GM23338 (cell line): ENCODE data around the gene MBLAC1. TPM values are rescaled to one million over a fixed set of nuclear protein-coding genes. Genes with fewer than 3 reads are reported as not detected.
A peak's percentile ranks its signal among the peaks of the same experiment; 100 is the strongest.

Source experiments
- ATAC-seq: fragments of 200-7000 bp; cut with Tn5 transposase; 3 replicates; pipeline ENCODE4 v1.9.1; 2020
- DNase-seq: peaks from one replicate; pipeline ENCODE4 v3.0.0-alpha.2; 2015; ENCODE audit warnings: low spot score
- H2AFZ ChIP-seq: fragments of 200-600 bp; sonication (generic); 2 replicates; pipeline ENCODE4 v1.8.0; 2016; ENCODE audit warnings: antibody characterized with exemption, mild to moderate bottlenecking, moderate library complexity
- H3F3A ChIP-seq: fragments of 200-600 bp; sonication (generic); replicated peaks from 2 replicates; pipeline ENCODE4 v1.8.0; 2017; ENCODE audit warnings: antibody characterized with exemption, mixed run types, low read depth
- H3K27ac ChIP-seq: fragments of 200-600 bp; sonication (generic); 2 replicates; pipeline ENCODE4 v1.6.1; 2016; ENCODE audit warnings: low read depth
- H3K27me3 ChIP-seq: fragments of 200-600 bp; sonication (generic); 2 replicates; pipeline ENCODE4 v1.8.0; 2016; ENCODE audit warnings: mild to moderate bottlenecking, mixed run types, moderate library complexity; ENCODE audit not compliant: insufficient read depth
- H3K36me3 ChIP-seq: fragments of 200-600 bp; sonication (generic); 2 replicates; pipeline ENCODE4 v1.8.0; 2016; ENCODE audit warnings: mild to moderate bottlenecking; ENCODE audit not compliant: insufficient read depth
- H3K4me1 ChIP-seq: fragments of 200-600 bp; sonication (generic); 2 replicates; pipeline ENCODE4 v1.8.0; 2016; ENCODE audit warnings: mild to moderate bottlenecking, moderate library complexity; ENCODE audit not compliant: insufficient read depth
- H3K4me2 ChIP-seq: fragments of 200-600 bp; sonication (generic); 2 replicates; pipeline ENCODE4 v1.7.1; 2017; ENCODE audit warnings: mixed run types
- H3K4me3 ChIP-seq: fragments of 200-600 bp; sonication (generic); 2 replicates; pipeline ENCODE4 v1.6.1; 2016; ENCODE audit warnings: mixed run types
- H3K79me2 ChIP-seq: fragments of 200-600 bp; sonication (generic); replicated peaks from 2 replicates; pipeline ENCODE4 v1.8.0; 2017; ENCODE audit warnings: mild to moderate bottlenecking; ENCODE audit not compliant: insufficient read depth
- H3K9me2 ChIP-seq: fragments of 200-600 bp; sonication (generic); 2 replicates; pipeline ENCODE4 v1.8.0; 2017; ENCODE audit not compliant: insufficient read depth
- H4K20me1 ChIP-seq: fragments of 200-600 bp; sonication (generic); replicated peaks from 2 replicates; pipeline ENCODE4 v1.8.0; 2017; ENCODE audit warnings: mild to moderate bottlenecking; ENCODE audit not compliant: insufficient read depth
- H3K27ac Mint-ChIP-seq: 2 replicates; pipeline ENCODE4 v1.8.0; 2020; ENCODE audit warnings: inconsistent platforms, mild to moderate bottlenecking, moderate library complexity, mixed read lengths
- H3K27me3 Mint-ChIP-seq: 3 replicates; pipeline ENCODE4 v1.8.0; 2022; ENCODE audit warnings: low read depth, mild to moderate bottlenecking, moderate library complexity, mixed read lengths, inconsistent platforms; ENCODE audit not compliant: insufficient read depth, poor library complexity
- H3K36me3 Mint-ChIP-seq: 3 replicates; pipeline ENCODE4 v1.8.0; 2021; ENCODE audit warnings: low read depth, mild to moderate bottlenecking, inconsistent platforms, moderate library complexity, mixed read lengths
- H3K4me1 Mint-ChIP-seq: 3 replicates; pipeline ENCODE4 v1.8.0; 2020; ENCODE audit warnings: mild to moderate bottlenecking, inconsistent platforms, mixed read lengths
- H3K4me3 Mint-ChIP-seq: 3 replicates; pipeline ENCODE4 v1.8.0; 2021; ENCODE audit warnings: moderate library complexity, mild to moderate bottlenecking, inconsistent platforms, mixed read lengths
- H3K9me3 Mint-ChIP-seq: 3 replicates; pipeline ENCODE4 v1.8.0; 2020; ENCODE audit warnings: moderate library complexity, mild to moderate bottlenecking, inconsistent platforms, mixed read lengths
- CREB1 ChIP-seq: fragments of 250-450 bp; sonication (Bioruptor Pico); IDR thresholded peaks from 2 replicates; pipeline ENCODE4 v1.5.0; 2020; ENCODE audit warnings: low read depth, mild to moderate bottlenecking, moderate library complexity
- EZH2 ChIP-seq: fragments of 200-600 bp; sonication (generic); IDR thresholded peaks from one replicate; pipeline ENCODE4 v1.8.0; 2017; ENCODE audit warnings: antibody characterized with exemption, mild to moderate bottlenecking, low read depth; ENCODE audit not compliant: unreplicated experiment
- POLR2AphosphoS5 ChIP-seq: IDR thresholded peaks from 2 replicates; pipeline ENCODE4 v1.6.1; 2016; ENCODE audit warnings: antibody characterized with exemption, low read depth
- STAT1 ChIP-seq: IDR thresholded peaks from one replicate; pipeline ENCODE4 v1.6.1; 2016; ENCODE audit warnings: antibody characterized with exemption; ENCODE audit not compliant: unreplicated experiment
- ZNF114 ChIP-seq: fragments of 250-450 bp; sonication (Bioruptor Pico); IDR thresholded peaks from 2 replicates; pipeline ENCODE4 v1.5.0; 2020; ENCODE audit warnings: mild to moderate bottlenecking, moderate library complexity
- ZNF331 ChIP-seq: fragments of 250-450 bp; sonication (Bioruptor Pico); IDR thresholded peaks from 2 replicates; pipeline ENCODE4 v1.5.0; 2020; ENCODE audit warnings: low read depth, mild to moderate bottlenecking, moderate library complexity
- polyA plus RNA-seq: library from polyadenylated mRNA; unstranded; fragments of >200 nt; fragmentation: Nextera tagmentation; extraction: Ambion mirVana; gene quantifications from 2 replicates; pipeline ENCODE4 v1.2.1, GENCODE V29; 2016
- total RNA-seq: library from RNA; depleted of rRNA; stranded (reverse); fragments of >200 nt; shearing (Covaris generic); gene quantifications from 2 replicates; pipeline ENCODE4 v1.2.3, GENCODE V29; 2014
- TF ChIP-seq, protein P1 (sequence below): IDR thresholded peaks from one replicate; pipeline ENCODE4 v1.6.1; 2018; ENCODE audit warnings: antibody characterized with exemption; ENCODE audit not compliant: unreplicated experiment
- TF ChIP-seq, protein P2 (sequence below): fragments of 250-450 bp; sonication (Bioruptor Pico); IDR thresholded peaks from 2 replicates; pipeline ENCODE4 v1.5.0; 2020; ENCODE audit warnings: mild to moderate bottlenecking, moderate library complexity
- TF ChIP-seq, protein P3 (sequence below), 2 experiments: fragments of 200-600 bp in 1 of 2; sonication (generic) in 1 of 2; conservative IDR thresholded peaks; 2 replicates each; pipeline versions ENCODE4 v1.5.1 to v1.6.1; 2016 to 2017; ENCODE audit warnings: antibody characterized with exemption in 2 of 2, low read depth in 2 of 2, mild to moderate bottlenecking in 2 of 2, moderate library complexity in 1 of 2

Gene MBLAC1
- total and polyA plus RNA-seq, 2 experiments from 2014 or later = 2.7 to 5.7 TPM

DNA sequence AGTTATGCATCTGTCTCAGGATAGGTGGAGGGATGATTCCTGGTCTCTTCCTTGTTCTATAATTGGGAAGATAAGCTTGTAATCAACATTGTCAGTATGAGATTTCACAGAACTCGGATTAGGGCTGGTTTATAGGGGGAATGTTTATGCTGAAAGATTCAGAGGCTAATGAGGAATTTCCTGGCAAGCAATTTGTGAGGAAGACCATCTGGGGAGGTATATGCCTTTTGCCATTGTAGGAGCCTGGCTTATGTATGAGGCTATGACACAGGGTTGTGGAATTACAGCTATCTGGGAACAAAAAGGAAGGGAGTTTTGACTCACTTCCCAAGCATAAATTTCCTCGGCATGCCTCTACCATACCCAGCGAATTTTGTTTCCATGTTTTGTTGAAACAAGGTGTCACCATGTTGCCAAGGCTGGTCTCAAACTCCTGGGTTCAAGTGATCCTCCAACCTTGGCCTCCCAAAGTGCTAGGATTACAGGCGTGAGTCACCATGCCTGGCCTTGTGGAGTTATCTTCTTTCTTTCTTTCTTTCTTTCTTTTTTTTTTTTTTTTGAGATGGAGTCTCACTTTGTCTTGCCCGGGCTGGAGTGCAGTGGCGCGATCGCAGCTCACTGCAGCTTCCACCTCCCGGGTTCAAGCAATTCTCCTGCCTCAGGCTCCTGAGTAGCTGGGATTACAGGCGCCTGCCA lies 39.6 kb upstream of the MBLAC1 start:
- no peak overlapping the region for H3K27ac Mint-ChIP-seq
- no peak for DNase-seq
- peaks cover 14% of the 10 kb centered on the region for H3K4me1 ChIP-seq

DNA sequence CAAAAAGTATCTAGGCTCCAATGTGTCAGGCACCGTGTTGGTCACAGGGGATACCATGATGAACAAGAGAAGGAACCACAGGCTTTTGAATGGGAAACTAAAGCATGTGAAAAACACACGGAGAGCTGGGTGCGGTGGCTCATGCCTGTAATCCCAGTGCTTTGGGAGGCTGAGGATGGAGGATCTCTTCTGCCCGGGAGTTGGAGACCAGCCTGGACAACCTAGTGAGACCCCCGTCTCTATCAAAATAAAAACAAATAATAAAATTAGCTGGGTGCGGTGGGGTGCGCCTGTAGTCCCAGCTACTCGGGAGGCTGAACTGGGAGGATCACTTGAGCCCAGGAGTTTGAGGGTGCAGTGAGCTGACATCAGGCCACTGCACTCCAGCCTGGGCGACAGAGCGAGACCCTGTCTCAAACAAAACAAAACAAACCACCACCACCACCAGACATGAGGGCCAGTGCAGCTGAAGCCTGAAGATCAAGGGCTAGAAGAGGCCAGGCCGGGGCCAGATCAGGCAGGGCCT lies 38.6 kb upstream of the MBLAC1 start:
- Mint-ChIP-seq H3K27ac (peak overlapping the region; percentile 94), H3K27me3 (peaks cover 28% of the 10 kb centered on the region), H3K4me3 (peak overlapping the region; percentile 93), H3K36me3 (peaks cover 30% of the 10 kb centered on the region), H3K4me1 (peaks cover 20% of the 10 kb centered on the region), H3K9me3 (no peaks in the 10 kb centered on the region)
- Histone ChIP-seq H3K4me2 (peak overlapping the region; percentile 90), H3K79me2 (peaks cover 8% of the 10 kb centered on the region), H3K4me3 (peak overlapping the region; percentile 82), H3K36me3 (peaks cover 12% of the 10 kb centered on the region), H3K4me1 (peaks cover 9% of the 10 kb centered on the region), H4K20me1 (peaks cover 11% of the 10 kb centered on the region; the same call in 1 of the 2 replicates), H2AFZ (peak overlapping the region; percentile 95; the same call in 1 of the 2 replicates), H3K27ac (peak overlapping the region; percentile 90), H3K9me2 (no peaks in the 10 kb centered on the region), H3F3A (peaks cover 48% of the 10 kb centered on the region), H3K27me3 (no peaks in the 10 kb centered on the region)
- no peak for ATAC-seq
- TF ChIP-seq, protein P1, sequence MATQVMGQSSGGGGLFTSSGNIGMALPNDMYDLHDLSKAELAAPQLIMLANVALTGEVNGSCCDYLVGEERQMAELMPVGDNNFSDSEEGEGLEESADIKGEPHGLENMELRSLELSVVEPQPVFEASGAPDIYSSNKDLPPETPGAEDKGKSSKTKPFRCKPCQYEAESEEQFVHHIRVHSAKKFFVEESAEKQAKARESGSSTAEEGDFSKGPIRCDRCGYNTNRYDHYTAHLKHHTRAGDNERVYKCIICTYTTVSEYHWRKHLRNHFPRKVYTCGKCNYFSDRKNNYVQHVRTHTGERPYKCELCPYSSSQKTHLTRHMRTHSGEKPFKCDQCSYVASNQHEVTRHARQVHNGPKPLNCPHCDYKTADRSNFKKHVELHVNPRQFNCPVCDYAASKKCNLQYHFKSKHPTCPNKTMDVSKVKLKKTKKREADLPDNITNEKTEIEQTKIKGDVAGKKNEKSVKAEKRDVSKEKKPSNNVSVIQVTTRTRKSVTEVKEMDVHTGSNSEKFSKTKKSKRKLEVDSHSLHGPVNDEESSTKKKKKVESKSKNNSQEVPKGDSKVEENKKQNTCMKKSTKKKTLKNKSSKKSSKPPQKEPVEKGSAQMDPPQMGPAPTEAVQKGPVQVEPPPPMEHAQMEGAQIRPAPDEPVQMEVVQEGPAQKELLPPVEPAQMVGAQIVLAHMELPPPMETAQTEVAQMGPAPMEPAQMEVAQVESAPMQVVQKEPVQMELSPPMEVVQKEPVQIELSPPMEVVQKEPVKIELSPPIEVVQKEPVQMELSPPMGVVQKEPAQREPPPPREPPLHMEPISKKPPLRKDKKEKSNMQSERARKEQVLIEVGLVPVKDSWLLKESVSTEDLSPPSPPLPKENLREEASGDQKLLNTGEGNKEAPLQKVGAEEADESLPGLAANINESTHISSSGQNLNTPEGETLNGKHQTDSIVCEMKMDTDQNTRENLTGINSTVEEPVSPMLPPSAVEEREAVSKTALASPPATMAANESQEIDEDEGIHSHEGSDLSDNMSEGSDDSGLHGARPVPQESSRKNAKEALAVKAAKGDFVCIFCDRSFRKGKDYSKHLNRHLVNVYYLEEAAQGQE = no peak
- no peak for TF ChIP-seq CREB1 (CRISPR knock-in tag)
- TF ChIP-seq STAT1 = no peak
- no peak for TF ChIP-seq ZNF114 (CRISPR knock-in tag)
- TF ChIP-seq, protein P2, sequence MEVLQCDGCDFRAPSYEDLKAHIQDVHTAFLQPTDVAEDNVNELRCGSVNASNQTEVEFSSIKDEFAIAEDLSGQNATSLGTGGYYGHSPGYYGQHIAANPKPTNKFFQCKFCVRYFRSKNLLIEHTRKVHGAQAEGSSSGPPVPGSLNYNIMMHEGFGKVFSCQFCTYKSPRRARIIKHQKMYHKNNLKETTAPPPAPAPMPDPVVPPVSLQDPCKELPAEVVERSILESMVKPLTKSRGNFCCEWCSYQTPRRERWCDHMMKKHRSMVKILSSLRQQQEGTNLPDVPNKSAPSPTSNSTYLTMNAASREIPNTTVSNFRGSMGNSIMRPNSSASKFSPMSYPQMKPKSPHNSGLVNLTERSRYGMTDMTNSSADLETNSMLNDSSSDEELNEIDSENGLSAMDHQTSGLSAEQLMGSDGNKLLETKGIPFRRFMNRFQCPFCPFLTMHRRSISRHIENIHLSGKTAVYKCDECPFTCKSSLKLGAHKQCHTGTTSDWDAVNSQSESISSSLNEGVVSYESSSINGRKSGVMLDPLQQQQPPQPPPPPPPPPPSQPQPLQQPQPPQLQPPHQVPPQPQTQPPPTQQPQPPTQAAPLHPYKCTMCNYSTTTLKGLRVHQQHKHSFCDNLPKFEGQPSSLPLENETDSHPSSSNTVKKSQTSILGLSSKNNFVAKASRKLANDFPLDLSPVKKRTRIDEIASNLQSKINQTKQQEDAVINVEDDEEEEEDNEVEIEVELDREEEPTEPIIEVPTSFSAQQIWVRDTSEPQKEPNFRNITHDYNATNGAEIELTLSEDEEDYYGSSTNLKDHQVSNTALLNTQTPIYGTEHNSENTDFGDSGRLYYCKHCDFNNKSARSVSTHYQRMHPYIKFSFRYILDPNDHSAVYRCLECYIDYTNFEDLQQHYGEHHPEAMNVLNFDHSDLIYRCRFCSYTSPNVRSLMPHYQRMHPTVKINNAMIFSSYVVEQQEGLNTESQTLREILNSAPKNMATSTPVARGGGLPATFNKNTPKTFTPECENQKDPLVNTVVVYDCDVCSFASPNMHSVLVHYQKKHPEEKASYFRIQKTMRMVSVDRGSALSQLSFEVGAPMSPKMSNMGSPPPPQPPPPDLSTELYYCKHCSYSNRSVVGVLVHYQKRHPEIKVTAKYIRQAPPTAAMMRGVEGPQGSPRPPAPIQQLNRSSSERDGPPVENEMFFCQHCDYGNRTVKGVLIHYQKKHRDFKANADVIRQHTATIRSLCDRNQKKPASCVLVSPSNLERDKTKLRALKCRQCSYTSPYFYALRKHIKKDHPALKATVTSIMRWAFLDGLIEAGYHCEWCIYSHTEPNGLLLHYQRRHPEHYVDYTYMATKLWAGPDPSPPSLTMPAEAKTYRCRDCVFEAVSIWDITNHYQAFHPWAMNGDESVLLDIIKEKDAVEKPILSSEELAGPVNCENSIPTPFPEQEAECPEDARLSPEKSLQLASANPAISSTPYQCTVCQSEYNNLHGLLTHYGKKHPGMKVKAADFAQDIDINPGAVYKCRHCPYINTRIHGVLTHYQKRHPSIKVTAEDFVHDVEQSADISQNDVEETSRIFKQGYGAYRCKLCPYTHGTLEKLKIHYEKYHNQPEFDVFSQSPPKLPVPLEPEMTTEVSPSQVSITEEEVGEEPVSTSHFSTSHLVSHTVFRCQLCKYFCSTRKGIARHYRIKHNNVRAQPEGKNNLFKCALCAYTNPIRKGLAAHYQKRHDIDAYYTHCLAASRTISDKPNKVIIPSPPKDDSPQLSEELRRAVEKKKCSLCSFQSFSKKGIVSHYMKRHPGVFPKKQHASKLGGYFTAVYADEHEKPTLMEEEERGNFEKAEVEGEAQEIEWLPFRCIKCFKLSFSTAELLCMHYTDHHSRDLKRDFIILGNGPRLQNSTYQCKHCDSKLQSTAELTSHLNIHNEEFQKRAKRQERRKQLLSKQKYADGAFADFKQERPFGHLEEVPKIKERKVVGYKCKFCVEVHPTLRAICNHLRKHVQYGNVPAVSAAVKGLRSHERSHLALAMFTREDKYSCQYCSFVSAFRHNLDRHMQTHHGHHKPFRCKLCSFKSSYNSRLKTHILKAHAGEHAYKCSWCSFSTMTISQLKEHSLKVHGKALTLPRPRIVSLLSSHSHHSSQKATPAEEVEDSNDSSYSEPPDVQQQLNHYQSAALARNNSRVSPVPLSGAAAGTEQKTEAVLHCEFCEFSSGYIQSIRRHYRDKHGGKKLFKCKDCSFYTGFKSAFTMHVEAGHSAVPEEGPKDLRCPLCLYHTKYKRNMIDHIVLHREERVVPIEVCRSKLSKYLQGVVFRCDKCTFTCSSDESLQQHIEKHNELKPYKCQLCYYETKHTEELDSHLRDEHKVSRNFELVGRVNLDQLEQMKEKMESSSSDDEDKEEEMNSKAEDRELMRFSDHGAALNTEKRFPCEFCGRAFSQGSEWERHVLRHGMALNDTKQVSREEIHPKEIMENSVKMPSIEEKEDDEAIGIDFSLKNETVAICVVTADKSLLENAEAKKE (CRISPR knock-in tag) = no peak
- no peak for TF ChIP-seq ZNF331 (CRISPR knock-in tag)
- TF ChIP-seq, protein P3, sequence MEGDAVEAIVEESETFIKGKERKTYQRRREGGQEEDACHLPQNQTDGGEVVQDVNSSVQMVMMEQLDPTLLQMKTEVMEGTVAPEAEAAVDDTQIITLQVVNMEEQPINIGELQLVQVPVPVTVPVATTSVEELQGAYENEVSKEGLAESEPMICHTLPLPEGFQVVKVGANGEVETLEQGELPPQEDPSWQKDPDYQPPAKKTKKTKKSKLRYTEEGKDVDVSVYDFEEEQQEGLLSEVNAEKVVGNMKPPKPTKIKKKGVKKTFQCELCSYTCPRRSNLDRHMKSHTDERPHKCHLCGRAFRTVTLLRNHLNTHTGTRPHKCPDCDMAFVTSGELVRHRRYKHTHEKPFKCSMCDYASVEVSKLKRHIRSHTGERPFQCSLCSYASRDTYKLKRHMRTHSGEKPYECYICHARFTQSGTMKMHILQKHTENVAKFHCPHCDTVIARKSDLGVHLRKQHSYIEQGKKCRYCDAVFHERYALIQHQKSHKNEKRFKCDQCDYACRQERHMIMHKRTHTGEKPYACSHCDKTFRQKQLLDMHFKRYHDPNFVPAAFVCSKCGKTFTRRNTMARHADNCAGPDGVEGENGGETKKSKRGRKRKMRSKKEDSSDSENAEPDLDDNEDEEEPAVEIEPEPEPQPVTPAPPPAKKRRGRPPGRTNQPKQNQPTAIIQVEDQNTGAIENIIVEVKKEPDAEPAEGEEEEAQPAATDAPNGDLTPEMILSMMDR (conservative IDR thresholded peaks at IDR 0.05; ENCODE audit: low read depth in 2 of 2) = no peak
- no peak for TF ChIP-seq POLR2AphosphoS5
- DNase-seq = no peak

More for the DNA sequence above, 39.6 kb upstream of the MBLAC1 start:
- no peak for ATAC-seq
- Histone ChIP-seq H3K4me3 (no peak overlapping the region), H3K9me2 (no peaks in the 10 kb centered on the region), H3K27ac (no peak overlapping the region), H3K79me2 (peaks cover 8% of the 10 kb centered on the region), H3K4me2 (no peak overlapping the region), H3K36me3 (peaks cover 3% of the 10 kb centered on the region), H2AFZ (peak overlapping the region; percentile 6; the same call in 1 of the 2 replicates), H3K27me3 (no peaks in the 10 kb centered on the region), H4K20me1 (peaks cover 11% of the 10 kb centered on the region; the same call in 1 of the 2 replicates), H3F3A (peaks cover 38% of the 10 kb centered on the region)
- peaks cover 22% of the 10 kb centered on the region for H3K27me3 Mint-ChIP-seq
- no peak for TF ChIP-seq EZH2
- H3K4me3 Mint-ChIP-seq = peak overlapping the region; percentile 13; the same call in 1 of the 3 replicates
- no peaks in the 10 kb centered on the region for H3K9me3 Mint-ChIP-seq
- peaks cover 26% of the 10 kb centered on the region for H3K4me1 Mint-ChIP-seq
- peaks cover 21% of the 10 kb centered on the region for H3K36me3 Mint-ChIP-seq
